GM23338 (cell line): ENCODE data around the gene IRF2. TPM values are rescaled to one million over a fixed set of nuclear protein-coding genes. Genes with fewer than 3 reads are reported as not detected.

Experiments used
- ATAC-seq: fragments of 200-7000 bp; cut with Tn5 transposase; 3 replicates; pipeline ENCODE4 v1.9.1; 2020
- DNase-seq: peaks from one replicate; pipeline ENCODE4 v3.0.0-alpha.2; 2015; ENCODE audit warnings: low spot score
- H2AFZ ChIP-seq: fragments of 200-600 bp; sonication (generic); 2 replicates; pipeline ENCODE4 v1.8.0; 2016; ENCODE audit warnings: antibody characterized with exemption, mild to moderate bottlenecking, moderate library complexity
- H3F3A ChIP-seq: fragments of 200-600 bp; sonication (generic); replicated peaks from 2 replicates; pipeline ENCODE4 v1.8.0; 2017; ENCODE audit warnings: antibody characterized with exemption, mixed run types, low read depth
- H3K27ac ChIP-seq: fragments of 200-600 bp; sonication (generic); 2 replicates; pipeline ENCODE4 v1.6.1; 2016; ENCODE audit warnings: low read depth
- H3K27me3 ChIP-seq: fragments of 200-600 bp; sonication (generic); 2 replicates; pipeline ENCODE4 v1.8.0; 2016; ENCODE audit warnings: mild to moderate bottlenecking, mixed run types, moderate library complexity; ENCODE audit not compliant: insufficient read depth
- H3K36me3 ChIP-seq: fragments of 200-600 bp; sonication (generic); 2 replicates; pipeline ENCODE4 v1.8.0; 2016; ENCODE audit warnings: mild to moderate bottlenecking; ENCODE audit not compliant: insufficient read depth
- H3K4me1 ChIP-seq: fragments of 200-600 bp; sonication (generic); 2 replicates; pipeline ENCODE4 v1.8.0; 2016; ENCODE audit warnings: mild to moderate bottlenecking, moderate library complexity; ENCODE audit not compliant: insufficient read depth
- H3K4me2 ChIP-seq: fragments of 200-600 bp; sonication (generic); 2 replicates; pipeline ENCODE4 v1.7.1; 2017; ENCODE audit warnings: mixed run types
- H3K4me3 ChIP-seq: fragments of 200-600 bp; sonication (generic); 2 replicates; pipeline ENCODE4 v1.6.1; 2016; ENCODE audit warnings: mixed run types
- H3K79me2 ChIP-seq: fragments of 200-600 bp; sonication (generic); replicated peaks from 2 replicates; pipeline ENCODE4 v1.8.0; 2017; ENCODE audit warnings: mild to moderate bottlenecking; ENCODE audit not compliant: insufficient read depth
- H3K9me2 ChIP-seq: fragments of 200-600 bp; sonication (generic); 2 replicates; pipeline ENCODE4 v1.8.0; 2017; ENCODE audit not compliant: insufficient read depth
- H4K20me1 ChIP-seq: fragments of 200-600 bp; sonication (generic); replicated peaks from 2 replicates; pipeline ENCODE4 v1.8.0; 2017; ENCODE audit warnings: mild to moderate bottlenecking; ENCODE audit not compliant: insufficient read depth
- H3K27ac Mint-ChIP-seq: 2 replicates; pipeline ENCODE4 v1.8.0; 2020; ENCODE audit warnings: inconsistent platforms, mild to moderate bottlenecking, moderate library complexity, mixed read lengths
- H3K27me3 Mint-ChIP-seq: 3 replicates; pipeline ENCODE4 v1.8.0; 2022; ENCODE audit warnings: low read depth, mild to moderate bottlenecking, moderate library complexity, mixed read lengths, inconsistent platforms; ENCODE audit not compliant: insufficient read depth, poor library complexity
- H3K36me3 Mint-ChIP-seq: 3 replicates; pipeline ENCODE4 v1.8.0; 2021; ENCODE audit warnings: low read depth, mild to moderate bottlenecking, inconsistent platforms, moderate library complexity, mixed read lengths
- H3K4me1 Mint-ChIP-seq: 3 replicates; pipeline ENCODE4 v1.8.0; 2020; ENCODE audit warnings: mild to moderate bottlenecking, inconsistent platforms, mixed read lengths
- H3K4me3 Mint-ChIP-seq: 3 replicates; pipeline ENCODE4 v1.8.0; 2021; ENCODE audit warnings: moderate library complexity, mild to moderate bottlenecking, inconsistent platforms, mixed read lengths
- H3K9me3 Mint-ChIP-seq: 3 replicates; pipeline ENCODE4 v1.8.0; 2020; ENCODE audit warnings: moderate library complexity, mild to moderate bottlenecking, inconsistent platforms, mixed read lengths
- CREB1 ChIP-seq: fragments of 250-450 bp; sonication (Bioruptor Pico); IDR thresholded peaks from 2 replicates; pipeline ENCODE4 v1.5.0; 2020; ENCODE audit warnings: low read depth, mild to moderate bottlenecking, moderate library complexity
- EZH2 ChIP-seq: fragments of 200-600 bp; sonication (generic); IDR thresholded peaks from one replicate; pipeline ENCODE4 v1.8.0; 2017; ENCODE audit warnings: antibody characterized with exemption, mild to moderate bottlenecking, low read depth; ENCODE audit not compliant: unreplicated experiment
- EZH2phosphoT487 ChIP-seq: fragments of 200-600 bp; sonication (generic); IDR thresholded peaks from one replicate; pipeline ENCODE4 v1.8.1; 2018; ENCODE audit warnings: antibody characterized with exemption; ENCODE audit not compliant: unreplicated experiment
- JUNB ChIP-seq: IDR thresholded peaks from one replicate; pipeline ENCODE4 v1.6.1; 2016; ENCODE audit warnings: antibody characterized with exemption; ENCODE audit not compliant: unreplicated experiment
- NANOG ChIP-seq: IDR thresholded peaks from 2 replicates; pipeline ENCODE4 v1.6.1; 2016; ENCODE audit warnings: antibody characterized with exemption, borderline replicate concordance
- POLR2AphosphoS5 ChIP-seq: IDR thresholded peaks from 2 replicates; pipeline ENCODE4 v1.6.1; 2016; ENCODE audit warnings: antibody characterized with exemption, low read depth
- REST ChIP-seq: IDR thresholded peaks from one replicate; pipeline ENCODE4 v1.6.1; 2018; ENCODE audit warnings: antibody characterized with exemption; ENCODE audit not compliant: unreplicated experiment
- STAT1 ChIP-seq: IDR thresholded peaks from one replicate; pipeline ENCODE4 v1.6.1; 2016; ENCODE audit warnings: antibody characterized with exemption; ENCODE audit not compliant: unreplicated experiment
- ZNF114 ChIP-seq: fragments of 250-450 bp; sonication (Bioruptor Pico); IDR thresholded peaks from 2 replicates; pipeline ENCODE4 v1.5.0; 2020; ENCODE audit warnings: mild to moderate bottlenecking, moderate library complexity
- ZNF331 ChIP-seq: fragments of 250-450 bp; sonication (Bioruptor Pico); IDR thresholded peaks from 2 replicates; pipeline ENCODE4 v1.5.0; 2020; ENCODE audit warnings: low read depth, mild to moderate bottlenecking, moderate library complexity
- ZNF462 ChIP-seq: fragments of 250-450 bp; sonication (Bioruptor Pico); IDR thresholded peaks from 2 replicates; pipeline ENCODE4 v1.5.0; 2020; ENCODE audit warnings: mild to moderate bottlenecking, moderate library complexity
- polyA plus RNA-seq: library from polyadenylated mRNA; unstranded; fragments of >200 nt; fragmentation: Nextera tagmentation; extraction: Ambion mirVana; gene quantifications from 2 replicates; pipeline ENCODE4 v1.2.1, GENCODE V29; 2016
- total RNA-seq: library from RNA; depleted of rRNA; stranded (reverse); fragments of >200 nt; shearing (Covaris generic); gene quantifications from 2 replicates; pipeline ENCODE4 v1.2.3, GENCODE V29; 2014
- TF ChIP-seq, protein P1 (sequence below): IDR thresholded peaks from 2 replicates; pipeline ENCODE4 v1.6.1; 2016; ENCODE audit warnings: antibody characterized with exemption
- TF ChIP-seq, protein P2 (sequence below), 2 experiments: fragments of 200-600 bp in 1 of 2; sonication (generic) in 1 of 2; conservative IDR thresholded peaks; 2 replicates each; pipeline versions ENCODE4 v1.5.1 to v1.6.1; 2016 to 2017; ENCODE audit warnings: antibody characterized with exemption in 2 of 2, low read depth in 2 of 2, mild to moderate bottlenecking in 2 of 2, moderate library complexity in 1 of 2

IRF2 gene
- total and polyA plus RNA-seq, 2 experiments from 2014 or later: 14.7 to 15.0 TPM

DNA sequence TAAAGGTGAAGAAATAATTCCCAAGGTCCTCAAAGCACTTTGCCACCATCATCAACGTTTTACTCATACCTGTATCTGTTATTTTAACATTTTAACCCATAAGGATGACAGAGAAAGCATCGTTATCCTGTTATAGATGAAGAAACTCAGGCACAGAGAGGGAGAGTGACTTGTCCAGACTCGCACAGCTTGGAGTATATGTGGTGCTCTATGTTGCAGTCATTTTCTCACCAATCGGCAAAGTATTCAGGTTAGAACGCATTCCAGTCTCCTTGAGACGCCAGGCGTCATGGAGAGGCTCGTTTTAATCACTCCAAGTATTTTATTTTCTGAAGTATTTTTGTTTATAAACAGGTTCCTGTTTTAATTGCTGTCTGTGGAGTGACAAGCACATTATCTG, 73.5 kb downstream of the IRF2 start:
- TF ChIP-seq NANOG (no peak), STAT1 (no peak), ZNF462 (no peak), REST (no peak), ZNF114 (CRISPR knock-in tag) (no peak), CREB1 (CRISPR knock-in tag) (no peak), POLR2AphosphoS5 (no peak), ZNF331 (CRISPR knock-in tag) (no peak), EZH2phosphoT487 (no peak), EZH2 (no peak), JUNB (no peak)
- TF ChIP-seq, protein P1, sequence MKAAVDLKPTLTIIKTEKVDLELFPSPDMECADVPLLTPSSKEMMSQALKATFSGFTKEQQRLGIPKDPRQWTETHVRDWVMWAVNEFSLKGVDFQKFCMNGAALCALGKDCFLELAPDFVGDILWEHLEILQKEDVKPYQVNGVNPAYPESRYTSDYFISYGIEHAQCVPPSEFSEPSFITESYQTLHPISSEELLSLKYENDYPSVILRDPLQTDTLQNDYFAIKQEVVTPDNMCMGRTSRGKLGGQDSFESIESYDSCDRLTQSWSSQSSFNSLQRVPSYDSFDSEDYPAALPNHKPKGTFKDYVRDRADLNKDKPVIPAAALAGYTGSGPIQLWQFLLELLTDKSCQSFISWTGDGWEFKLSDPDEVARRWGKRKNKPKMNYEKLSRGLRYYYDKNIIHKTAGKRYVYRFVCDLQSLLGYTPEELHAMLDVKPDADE: no peak
- TF ChIP-seq, protein P2, sequence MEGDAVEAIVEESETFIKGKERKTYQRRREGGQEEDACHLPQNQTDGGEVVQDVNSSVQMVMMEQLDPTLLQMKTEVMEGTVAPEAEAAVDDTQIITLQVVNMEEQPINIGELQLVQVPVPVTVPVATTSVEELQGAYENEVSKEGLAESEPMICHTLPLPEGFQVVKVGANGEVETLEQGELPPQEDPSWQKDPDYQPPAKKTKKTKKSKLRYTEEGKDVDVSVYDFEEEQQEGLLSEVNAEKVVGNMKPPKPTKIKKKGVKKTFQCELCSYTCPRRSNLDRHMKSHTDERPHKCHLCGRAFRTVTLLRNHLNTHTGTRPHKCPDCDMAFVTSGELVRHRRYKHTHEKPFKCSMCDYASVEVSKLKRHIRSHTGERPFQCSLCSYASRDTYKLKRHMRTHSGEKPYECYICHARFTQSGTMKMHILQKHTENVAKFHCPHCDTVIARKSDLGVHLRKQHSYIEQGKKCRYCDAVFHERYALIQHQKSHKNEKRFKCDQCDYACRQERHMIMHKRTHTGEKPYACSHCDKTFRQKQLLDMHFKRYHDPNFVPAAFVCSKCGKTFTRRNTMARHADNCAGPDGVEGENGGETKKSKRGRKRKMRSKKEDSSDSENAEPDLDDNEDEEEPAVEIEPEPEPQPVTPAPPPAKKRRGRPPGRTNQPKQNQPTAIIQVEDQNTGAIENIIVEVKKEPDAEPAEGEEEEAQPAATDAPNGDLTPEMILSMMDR (conservative IDR thresholded peaks at IDR 0.05; ENCODE audit: low read depth in 2 of 2): no peak
- H3K4me3 Mint-ChIP-seq: no peak overlapping the region
- no peaks in the 10 kb centered on the region for H3K9me2 ChIP-seq
- no peaks in the 10 kb centered on the region for H3F3A ChIP-seq
- peaks cover 45% of the 10 kb centered on the region for H3K36me3 Mint-ChIP-seq
- peaks cover 39% of the 10 kb centered on the region for H3K4me1 Mint-ChIP-seq
- DNase-seq (no peak), ATAC-seq (no peak)
- H3K79me2 ChIP-seq: no peaks in the 10 kb centered on the region
- peak overlapping the region; percentile 93 for H3K27ac Mint-ChIP-seq
- H3K4me2 ChIP-seq: no peak overlapping the region
- H3K4me3 ChIP-seq: no peak overlapping the region
- H3K27me3 Mint-ChIP-seq: peaks cover 9% of the 10 kb centered on the region
- peak overlapping the region; percentile 59 for H3K27ac ChIP-seq
- peaks cover 20% of the 10 kb centered on the region for H3K4me1 ChIP-seq
- no peaks in the 10 kb centered on the region for H3K27me3 ChIP-seq
- H3K36me3 ChIP-seq: peaks cover 14% of the 10 kb centered on the region
- H2AFZ ChIP-seq: no peak overlapping the region
- H3K9me3 Mint-ChIP-seq: no peaks in the 10 kb centered on the region; the same call in 2 of the 3 replicates
- no peaks in the 10 kb centered on the region for H4K20me1 ChIP-seq
